SK-N-SH (cell line): ENCODE results near the gene ANO9. TPM values are rescaled to one million over a fixed set of nuclear protein-coding genes. Genes with fewer than 3 reads are reported as not detected.

Source experiments
- CTCF ChIA-PET: fragments of 300-600, 350-600 bp; formaldehyde crosslinking; extraction: SDS; loops from one replicate; lab custom pipeline; 2021; lab: Yijun Ruan, JAX
- POLR2A ChIA-PET: fragments of 350-600 bp; sonication (Branson Sonifier 250); formaldehyde crosslinking; extraction: SDS; loops from one replicate; lab custom pipeline; 2020; ENCODE audit warnings: antibody characterized with exemption, inconsistent platforms; lab: Yijun Ruan, JAX
- DNase-seq: peaks from one replicate; pipeline ENCODE4 v3.0.0; 2012
- H2AFZ ChIP-seq: fragments of 200-600 bp; sonication (generic); 2 replicates; pipeline ENCODE4 v1.8.1; 2016; ENCODE audit warnings: antibody characterized with exemption, mild to moderate bottlenecking, low read depth
- H3F3A ChIP-seq: fragments of 200-600 bp; sonication (generic); replicated peaks from 2 replicates; pipeline ENCODE3; 2016; ENCODE audit warnings: antibody characterized with exemption, mild to moderate bottlenecking; ENCODE audit not compliant: insufficient read depth
- H3K27ac ChIP-seq, 2 experiments: fragments of 200-500 bp in 1 of 2; fragments of 200-600 bp in 1 of 2; sonication (Bioruptor generic) in 1 of 2; sonication (generic), shearing (Covaris generic) in 1 of 2; 2 replicates each; pipeline versions ENCODE4 v1.5.1 to v1.6.1; 2014 to 2016; ENCODE audit warnings: low read depth in 2 of 2, inconsistent platforms in 1 of 2, low read length in 1 of 2, mild to moderate bottlenecking in 1 of 2, mixed read lengths in 1 of 2
- H3K27me3 ChIP-seq: fragments of 200-600 bp; sonication (generic), shearing (Covaris generic); 2 replicates; pipeline ENCODE4 v1.6.1; 2016; ENCODE audit warnings: mixed run types; ENCODE audit not compliant: insufficient read depth
- H3K36me3 ChIP-seq, 2 experiments: fragments of 200-500 bp in 1 of 2; fragments of 200-600 bp in 1 of 2; sonication (Bioruptor generic) in 1 of 2; sonication (generic) in 1 of 2; replicated peaks in 1 of 2; 2 replicates each; pipeline versions ENCODE3 to v1.5.1; 2014 to 2016; ENCODE audit warnings: low read length in 1 of 2, mild to moderate bottlenecking in 1 of 2; ENCODE audit not compliant: insufficient read depth in 2 of 2, control insufficient read depth in 1 of 2
- H3K4me1 ChIP-seq, 2 experiments: fragments of 200-500 bp in 1 of 2; fragments of 200-600 bp in 1 of 2; sonication (Bioruptor generic) in 1 of 2; sonication (generic), shearing (Covaris generic) in 1 of 2; 2 replicates each; pipeline versions ENCODE4 v1.5.1 to v1.6.1; 2014 to 2016; ENCODE audit warnings: low read depth in 1 of 2, low read length in 1 of 2, mixed run types in 1 of 2; ENCODE audit not compliant: insufficient read depth in 2 of 2, control insufficient read depth in 1 of 2
- H3K4me2 ChIP-seq: fragments of 200-600 bp; sonication (generic), shearing (Covaris generic); 2 replicates; pipeline ENCODE4 v1.6.1; 2017; ENCODE audit warnings: mixed run types
- H3K4me3 ChIP-seq, 2 experiments: fragments of 200-500 bp in 1 of 2; fragments of 200-600 bp in 1 of 2; sonication (Bioruptor generic) in 1 of 2; sonication (generic), shearing (Covaris generic) in 1 of 2; 2 replicates each; pipeline versions ENCODE4 v1.5.1 to v1.8.1; 2014 to 2016; ENCODE audit warnings: low read depth in 2 of 2, inconsistent platforms in 1 of 2, low read length in 1 of 2, mild to moderate bottlenecking in 1 of 2, mixed read lengths in 1 of 2, moderate library complexity in 1 of 2
- H3K79me2 ChIP-seq: fragments of 200-600 bp; sonication (generic); 2 replicates; pipeline ENCODE4 v1.8.1; 2017; ENCODE audit warnings: mild to moderate bottlenecking; ENCODE audit not compliant: insufficient read depth
- H3K9ac ChIP-seq: fragments of 200-600 bp; sonication (generic); 2 replicates; pipeline ENCODE4 v1.6.1; 2017; ENCODE audit warnings: mixed run types
- H3K9me2 ChIP-seq: fragments of 200-600 bp; sonication (generic); 2 replicates; pipeline ENCODE4 v1.6.1; 2017; ENCODE audit warnings: mixed run types
- H3K9me3 ChIP-seq: fragments of 200-600 bp; sonication (generic); 2 replicates; pipeline ENCODE4 v1.6.1; 2017; ENCODE audit warnings: mixed run types, mild to moderate bottlenecking, moderate library complexity
- H4K20me1 ChIP-seq: fragments of 200-600 bp; sonication (generic); 2 replicates; pipeline ENCODE4 v1.6.1; 2017; ENCODE audit warnings: mild to moderate bottlenecking, mixed run types; ENCODE audit not compliant: insufficient read depth
- ELF1 ChIP-seq: IDR thresholded peaks from 2 replicates; pipeline ENCODE4 v1.4.0; 2012
- FOXJ3 ChIP-seq: sonication (generic); formaldehyde crosslinking; IDR thresholded peaks from 2 replicates; pipeline ENCODE4 v1.5.1; 2020; ENCODE audit warnings: mild to moderate bottlenecking, missing genetic modification reagents
- GATA2 ChIP-seq: sonication (generic); formaldehyde crosslinking; IDR thresholded peaks from 2 replicates; pipeline ENCODE4 v1.5.0; 2020; ENCODE audit warnings: mild to moderate bottlenecking, missing genetic modification reagents
- JUND ChIP-seq: IDR thresholded peaks from 2 replicates; pipeline ENCODE4 v1.4.0; 2012
- MEF2A ChIP-seq: IDR thresholded peaks from 2 replicates; pipeline ENCODE4 v1.4.0; 2012; ENCODE audit warnings: low read depth, borderline replicate concordance
- NFIC ChIP-seq: IDR thresholded peaks from 2 replicates; pipeline ENCODE4 v1.4.0; 2012; ENCODE audit warnings: borderline replicate concordance
- POLR2AphosphoS5 ChIP-seq: IDR thresholded peaks from 2 replicates; pipeline ENCODE4 v1.6.1; 2012; ENCODE audit warnings: low read depth, low read length
- RAD21 ChIP-seq: IDR thresholded peaks from 2 replicates; pipeline ENCODE4 v1.6.1; 2012; ENCODE audit warnings: mild to moderate bottlenecking, low read length
- RCOR1 ChIP-seq: fragments of 150-350 bp; IDR thresholded peaks from 2 replicates; pipeline ENCODE4 v1.6.1; 2017; ENCODE audit warnings: antibody characterized with exemption, low read length
- RFX5 ChIP-seq: IDR thresholded peaks from 2 replicates; pipeline ENCODE4 v1.6.1; 2012; ENCODE audit warnings: mild to moderate bottlenecking, improper control_type of control experiment, low read length
- SIN3A ChIP-seq: IDR thresholded peaks from 2 replicates; pipeline ENCODE4 v1.6.1; 2012; ENCODE audit warnings: low read depth, mild to moderate bottlenecking, low read length, moderate library complexity, borderline replicate concordance
- TAF1 ChIP-seq: IDR thresholded peaks from 2 replicates; pipeline ENCODE4 v1.6.1; 2012; ENCODE audit warnings: low read depth, mild to moderate bottlenecking, low read length, moderate library complexity, borderline replicate concordance
- TCF12 ChIP-seq: IDR thresholded peaks from 2 replicates; pipeline ENCODE4 v1.4.0; 2012
- TEAD4 ChIP-seq: IDR thresholded peaks from 2 replicates; pipeline ENCODE4 v1.4.0; 2012; ENCODE audit warnings: mild to moderate bottlenecking, borderline replicate concordance; ENCODE audit not compliant: insufficient read depth
- WGBS: methylation state at CpG from one replicate; pipeline ENCODE4 v1.1.6; 2017; ENCODE audit warnings: low lambda C conversion rate; 5-methylcytosine and 5-hydroxymethylcytosine counted together
- polyA plus RNA-seq, 3 experiments: library from polyadenylated mRNA; depleted of rRNA; stranded (reverse); fragments of >200 nt; gene quantifications; 2 replicates each; pipeline ENCODE4 v1.2.3, GENCODE V29; 2012
- TF ChIP-seq, protein P1 (sequence below): fragments of 150-350 bp; IDR thresholded peaks from 2 replicates; pipeline ENCODE4 v1.6.1; 2016; ENCODE audit warnings: mild to moderate bottlenecking, low read depth, low read length
- TF ChIP-seq, protein P2 (sequence below): IDR thresholded peaks from 2 replicates; pipeline ENCODE4 v1.4.0; 2012; ENCODE audit warnings: low read depth

The ANO9 gene
- polyA plus RNA-seq, 1 of the 3 experiments (the other 2 are of a cell fraction): 0.12 TPM

DNA sequence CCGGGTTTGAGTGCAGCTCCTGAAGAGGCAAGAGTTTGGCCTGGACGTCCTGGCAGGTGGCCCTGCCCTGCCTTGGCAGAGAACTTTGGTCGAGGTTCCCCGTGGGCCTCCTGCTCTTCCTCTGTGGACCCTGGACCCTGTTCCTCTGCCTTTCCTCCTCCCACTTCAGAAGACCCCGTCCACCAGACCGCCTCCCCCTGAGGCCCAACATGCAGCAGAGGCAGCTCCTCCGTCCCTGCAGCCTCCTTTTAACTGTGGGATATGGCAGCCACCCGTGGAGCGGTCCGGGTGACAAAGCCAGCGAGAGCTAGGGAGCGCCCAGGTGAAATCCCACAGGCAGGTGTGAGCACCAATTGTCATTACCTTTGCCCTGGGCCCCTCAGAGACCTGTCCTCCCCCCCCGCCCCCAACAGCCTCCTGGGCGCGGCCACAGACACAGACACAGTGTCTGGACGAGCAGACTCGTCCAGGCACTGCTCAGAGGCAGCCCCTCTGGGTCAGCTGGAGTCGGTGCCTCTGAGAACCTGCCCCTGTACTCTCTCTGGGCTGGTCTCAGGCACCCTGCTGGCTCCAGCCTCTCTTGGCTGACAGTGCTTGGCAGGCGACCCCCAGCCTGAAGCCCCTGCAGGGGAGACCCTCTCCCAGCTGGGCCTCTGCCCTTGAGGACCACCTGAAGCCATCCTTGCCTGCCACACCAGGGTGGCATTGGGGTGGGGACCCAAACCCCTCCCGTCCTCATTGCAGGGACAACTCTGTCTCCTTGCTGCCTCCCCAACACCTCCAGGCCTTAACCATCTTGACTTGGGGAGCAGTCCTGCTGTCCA is 4.2 kb upstream of the ANO9 start:
- Histone ChIP-seq H3K79me2 (peaks cover 20% of the 10 kb centered on the region), H2AFZ (no peak overlapping the region), H3F3A (peaks cover 10% of the 10 kb centered on the region), H3K4me2 (no peak overlapping the region), H3K9me2 (no peaks in the 10 kb centered on the region), H3K36me3 (no peaks in the 10 kb centered on the region), H3K27me3 (peaks cover 3% of the 10 kb centered on the region; the same call in 1 of the 2 replicates), H3K4me1 (peaks cover 0 to 26% of the 10 kb centered on the region in 2 experiments; a peak in 1 of 4 replicates), H3K9me3 (no peaks in the 10 kb centered on the region), H4K20me1 (no peaks in the 10 kb centered on the region), H3K9ac (no peak overlapping the region), H3K27ac (no peak overlapping the region), H3K4me3 (no peak overlapping the region)
- POLR2A ChIA-PET: no interaction called here
- WGBS: 86% methylated on average over 14 of the region's 20 CpGs
- CTCF ChIA-PET: interaction anchor here (1.4 to 6.5 kb wide), 2 partner anchors 39 to 140 kb away, joined by 3 to 77 read pairs; no protein-coding TSS in a partner anchor
- DNase-seq: no peak
- no peak for TF ChIP-seq SIN3A
- TF ChIP-seq JUND: no peak
- no peak for TF ChIP-seq ELF1
- no peak for TF ChIP-seq RCOR1
- TF ChIP-seq FOXJ3 (CRISPR knock-in tag): no peak
- TF ChIP-seq TCF12: no peak
- TF ChIP-seq RAD21: no peak
- TF ChIP-seq TEAD4: no peak
- TF ChIP-seq, protein P1, sequence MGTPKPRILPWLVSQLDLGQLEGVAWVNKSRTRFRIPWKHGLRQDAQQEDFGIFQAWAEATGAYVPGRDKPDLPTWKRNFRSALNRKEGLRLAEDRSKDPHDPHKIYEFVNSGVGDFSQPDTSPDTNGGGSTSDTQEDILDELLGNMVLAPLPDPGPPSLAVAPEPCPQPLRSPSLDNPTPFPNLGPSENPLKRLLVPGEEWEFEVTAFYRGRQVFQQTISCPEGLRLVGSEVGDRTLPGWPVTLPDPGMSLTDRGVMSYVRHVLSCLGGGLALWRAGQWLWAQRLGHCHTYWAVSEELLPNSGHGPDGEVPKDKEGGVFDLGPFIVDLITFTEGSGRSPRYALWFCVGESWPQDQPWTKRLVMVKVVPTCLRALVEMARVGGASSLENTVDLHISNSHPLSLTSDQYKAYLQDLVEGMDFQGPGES: no peak
- TF ChIP-seq GATA2: no peak
- no peak for TF ChIP-seq RFX5
- TF ChIP-seq POLR2AphosphoS5: no peak
- no peak for TF ChIP-seq NFIC
- TF ChIP-seq MEF2A: no peak
- TF ChIP-seq, protein P2, sequence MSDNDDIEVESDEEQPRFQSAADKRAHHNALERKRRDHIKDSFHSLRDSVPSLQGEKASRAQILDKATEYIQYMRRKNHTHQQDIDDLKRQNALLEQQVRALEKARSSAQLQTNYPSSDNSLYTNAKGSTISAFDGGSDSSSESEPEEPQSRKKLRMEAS: no peak

DNA sequence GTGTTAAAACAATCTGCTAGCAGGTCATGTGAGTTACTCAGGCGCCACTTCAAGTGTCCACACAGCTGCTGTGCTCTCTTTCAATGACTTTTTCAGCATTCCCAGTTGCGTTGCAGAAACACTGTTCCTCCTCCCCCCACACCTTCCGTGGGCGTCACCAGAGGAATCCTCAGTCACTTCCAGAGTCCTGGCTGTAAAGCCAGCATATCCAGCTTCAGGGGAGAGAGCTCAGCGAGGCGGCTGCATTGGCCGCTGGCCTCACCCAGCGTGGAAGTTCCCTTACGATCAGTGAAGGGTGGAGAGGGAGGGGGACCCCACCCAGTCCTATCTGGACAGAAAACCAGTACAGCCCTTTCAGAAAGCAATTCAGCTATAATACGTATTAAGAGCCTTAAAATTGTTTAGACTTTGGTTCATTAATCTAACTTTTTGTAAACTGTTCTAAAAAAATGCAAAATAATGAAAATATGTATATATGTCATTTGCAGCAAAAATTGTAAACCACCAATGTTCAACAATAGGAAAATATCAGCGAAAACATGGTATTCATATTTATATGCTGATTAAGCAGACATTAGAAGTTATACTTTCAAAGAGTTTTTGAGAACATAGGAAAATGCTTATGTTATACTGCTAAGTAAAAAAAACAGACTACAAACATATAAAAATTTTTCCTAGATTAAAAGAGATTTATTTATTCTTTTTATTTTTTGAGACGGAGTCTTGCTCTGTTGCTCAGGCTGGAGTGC is 2.8 kb upstream of the ANO9 start:
- no peaks in the 10 kb centered on the region for H4K20me1 ChIP-seq
- H3K27me3 ChIP-seq: peaks cover 9% of the 10 kb centered on the region; the same call in 1 of the 2 replicates
- 50% methylated on average over 12 of the region's 12 CpGs for WGBS
- H3K9ac ChIP-seq: no peak overlapping the region
- H3K27ac ChIP-seq: no peak overlapping the region
- no peak for DNase-seq
- ChIA-PET CTCF (interaction anchor here (1.0 to 2.6 kb wide), 5 partner anchors 26 to 278 kb away, joined by 3 to 12 read pairs (median 3); no protein-coding TSS in a partner anchor), POLR2A (interaction anchor here (0.5 kb wide), 1 partner anchor 66 kb away, joined by 3 read pairs; no protein-coding TSS in a partner anchor)
- H3K9me2 ChIP-seq: no peaks in the 10 kb centered on the region
- H3K4me1 ChIP-seq: peaks cover 0 to 24% of the 10 kb centered on the region in 2 experiments; a peak in 1 of 4 replicates
- no peak overlapping the region for H2AFZ ChIP-seq
- no peak overlapping the region for H3K4me2 ChIP-seq
- H3K36me3 ChIP-seq: no peaks in the 10 kb centered on the region
- H3F3A ChIP-seq: peaks cover 10% of the 10 kb centered on the region
- no peak for TF ChIP-seq TAF1
- H3K79me2 ChIP-seq: peaks cover 9% of the 10 kb centered on the region
- H3K9me3 ChIP-seq: no peaks in the 10 kb centered on the region
- H3K4me3 ChIP-seq: no peak overlapping the region
